HG03439 (cell line): ENCODE results near the gene MYH14.

Source experiments
- ATAC-seq: cut with Tn5 transposase; IDR thresholded peaks from one replicate; pipeline ENCODE4 v1.9.1; 2021; ENCODE audit warnings: mild to moderate bottlenecking, moderate library complexity; ENCODE audit not compliant: unreplicated experiment

Gene MYH14

GRCh38 chr19:50358483-50359327, 155.3 kb downstream of the MYH14 start:
- no peak for ATAC-seq

GRCh38 chr19:50359328-50359818, 156.0 kb downstream of the MYH14 start:
- ATAC-seq: no peak
